Fibroblast of lung (primary cell): ENCODE results near the gene VWA5B1. TPM values are rescaled to one million over a fixed set of nuclear protein-coding genes. Genes with fewer than 3 reads are reported as not detected.
A peak's percentile ranks its signal among the peaks of the same experiment; 100 is the strongest.

Experiments used
- DNase-seq, 2 donors: peaks; one replicate each; pipeline versions ENCODE4 v3.0.0 to v3.0.0-alpha.2; 2010; ENCODE audit warnings: low read depth in 2 of 2
- H2AFZ ChIP-seq: 2 replicates; pipeline ENCODE4 v1.5.1; 2012; ENCODE audit warnings: low read length, control low read depth, inconsistent platforms
- H3K27ac ChIP-seq: 2 replicates; pipeline ENCODE4 v1.5.1; 2011; ENCODE audit warnings: low read length, control low read depth; ENCODE audit not compliant: insufficient read depth
- H3K27me3 ChIP-seq: 2 replicates; pipeline ENCODE4 v1.5.1; 2011; ENCODE audit warnings: mild to moderate bottlenecking, low read length; ENCODE audit not compliant: control insufficient read depth, insufficient read depth
- H3K36me3 ChIP-seq: 2 replicates; pipeline ENCODE4 v1.5.1; 2011; ENCODE audit warnings: low read length; ENCODE audit not compliant: control insufficient read depth, insufficient read depth
- H3K4me1 ChIP-seq: 2 replicates; pipeline ENCODE4 v1.5.1; 2011; ENCODE audit warnings: low read length; ENCODE audit not compliant: control insufficient read depth, insufficient read depth; ENCODE audit errors: extremely low read depth
- H3K4me2 ChIP-seq: 2 replicates; pipeline ENCODE4 v1.5.1; 2011; ENCODE audit warnings: low read length, control low read depth; ENCODE audit not compliant: insufficient read depth; ENCODE audit errors: extremely low read depth
- H3K4me3 ChIP-seq, 4 experiments: fragments of 200-600 bp in 1 of 4; sonication (generic) in 1 of 4; replicated peaks in 1 of 4; 2 replicates each; pipeline ENCODE4 v1.5.1; 2011 to 2016; ENCODE audit warnings: low read length in 4 of 4, low read depth in 3 of 4, mild to moderate bottlenecking in 3 of 4, control low read depth in 2 of 4, inconsistent platforms in 1 of 4, mixed read lengths in 1 of 4; ENCODE audit not compliant: insufficient read depth in 1 of 4; ENCODE audit errors: control extremely low read depth in 1 of 4
- H3K79me2 ChIP-seq: 2 replicates; pipeline ENCODE4 v1.5.1; 2012; ENCODE audit warnings: mild to moderate bottlenecking, low read length, inconsistent platforms; ENCODE audit not compliant: control insufficient read depth, insufficient read depth
- H3K9ac ChIP-seq: 2 replicates; pipeline ENCODE4 v1.5.1; 2011; ENCODE audit warnings: mild to moderate bottlenecking, low read length, control low read depth; ENCODE audit not compliant: insufficient read depth
- H3K9me3 ChIP-seq: 2 replicates; pipeline ENCODE4 v1.5.1; 2012; ENCODE audit warnings: low read depth, low read length; ENCODE audit not compliant: control insufficient read depth, insufficient read depth
- H4K20me1 ChIP-seq: 2 replicates; pipeline ENCODE4 v1.5.1; 2011; ENCODE audit warnings: low read length; ENCODE audit not compliant: control insufficient read depth, insufficient read depth; ENCODE audit errors: extremely low read depth
- EZH2 ChIP-seq: IDR thresholded peaks from 2 replicates; pipeline ENCODE4 v1.5.1; 2012; ENCODE audit warnings: low read length, control low read depth, mild to moderate bottlenecking; ENCODE audit errors: missing control alignments
- polyA plus RNA-seq, 2 donors: library from polyadenylated mRNA; depleted of rRNA in 1 of 2; stranded (reverse) in 1 of 2; unstranded in 1 of 2; fragments of >200 nt; gene quantifications; 2 replicates each; pipeline ENCODE4 v1.2.1, GENCODE V29; 2011 to 2012; ENCODE audit warnings: missing spikeins in 1 of 2
- total RNA-seq: library from RNA; depleted of rRNA; stranded (reverse); fragments of >200 nt; gene quantifications from 2 replicates; pipeline ENCODE4 v1.2.1, GENCODE V29; 2014
- TF ChIP-seq, protein P1 (sequence below), 2 donors: IDR thresholded peaks in 1 of 2; conservative IDR thresholded peaks in 1 of 2; 1 replicate in 1 of 2; 2 replicates in 1 of 2; pipeline ENCODE4 v1.5.1; 2011 to 2012; ENCODE audit warnings: low read length in 2 of 2, control low read depth in 1 of 2, inconsistent platforms in 1 of 2, low read depth in 1 of 2, mild to moderate bottlenecking in 1 of 2

Gene VWA5B1
- total and polyA plus RNA-seq, 2 donors (not counting 1 experiment from before 2014, with no cell fraction given), result not detected

GRCh38 chr1:20375563-20375962 is 84.9 kb downstream of the VWA5B1 start:
- Histone ChIP-seq H3K27me3 (peaks cover 13% of the 10 kb centered on the region), H3K4me2 (no peak overlapping the region), H3K9ac (no peak overlapping the region), H2AFZ (no peak overlapping the region), H3K79me2 (no peaks in the 10 kb centered on the region), H4K20me1 (no peaks in the 10 kb centered on the region), H3K9me3 (no peaks in the 10 kb centered on the region), H3K4me3 (no peak overlapping the region), H3K4me1 (peaks cover 10% of the 10 kb centered on the region), H3K36me3 (no peaks in the 10 kb centered on the region), H3K27ac (no peak overlapping the region)
- DNase-seq, result peak in 1 of 2 donors; percentile 72
- TF ChIP-seq, protein P1, sequence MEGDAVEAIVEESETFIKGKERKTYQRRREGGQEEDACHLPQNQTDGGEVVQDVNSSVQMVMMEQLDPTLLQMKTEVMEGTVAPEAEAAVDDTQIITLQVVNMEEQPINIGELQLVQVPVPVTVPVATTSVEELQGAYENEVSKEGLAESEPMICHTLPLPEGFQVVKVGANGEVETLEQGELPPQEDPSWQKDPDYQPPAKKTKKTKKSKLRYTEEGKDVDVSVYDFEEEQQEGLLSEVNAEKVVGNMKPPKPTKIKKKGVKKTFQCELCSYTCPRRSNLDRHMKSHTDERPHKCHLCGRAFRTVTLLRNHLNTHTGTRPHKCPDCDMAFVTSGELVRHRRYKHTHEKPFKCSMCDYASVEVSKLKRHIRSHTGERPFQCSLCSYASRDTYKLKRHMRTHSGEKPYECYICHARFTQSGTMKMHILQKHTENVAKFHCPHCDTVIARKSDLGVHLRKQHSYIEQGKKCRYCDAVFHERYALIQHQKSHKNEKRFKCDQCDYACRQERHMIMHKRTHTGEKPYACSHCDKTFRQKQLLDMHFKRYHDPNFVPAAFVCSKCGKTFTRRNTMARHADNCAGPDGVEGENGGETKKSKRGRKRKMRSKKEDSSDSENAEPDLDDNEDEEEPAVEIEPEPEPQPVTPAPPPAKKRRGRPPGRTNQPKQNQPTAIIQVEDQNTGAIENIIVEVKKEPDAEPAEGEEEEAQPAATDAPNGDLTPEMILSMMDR (conservative IDR thresholded peaks at IDR 0.05 in 1 of 2, IDR thresholded peaks at IDR 0.05 in 1 of 2; ENCODE audit: low read depth in 1 of 2, low read length in 2 of 2), result no peak
- TF ChIP-seq EZH2, result no peak

DNA sequence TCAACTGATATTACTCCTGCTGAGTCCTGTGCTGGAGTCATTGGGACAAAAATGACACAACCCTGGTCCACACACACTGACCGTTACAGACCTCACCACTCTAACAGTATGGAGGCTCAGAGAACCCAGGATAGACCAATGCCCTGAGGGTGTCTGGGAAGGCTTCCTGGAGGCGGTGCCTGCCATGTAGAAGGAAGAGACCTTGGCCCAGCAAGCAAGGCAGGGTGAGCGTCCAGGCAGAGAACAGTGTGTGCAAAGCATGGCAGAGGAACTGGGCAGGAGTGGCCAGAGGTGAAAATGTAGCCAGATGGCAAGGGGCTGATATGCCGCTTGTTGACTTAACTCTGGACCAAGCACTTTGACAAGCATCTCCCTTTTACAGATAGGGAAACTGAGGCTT is 85.5 kb downstream of the VWA5B1 start:
- no peak overlapping the region for H3K4me3 ChIP-seq
- no peak for DNase-seq
- no peaks in the 10 kb centered on the region for H3K36me3 ChIP-seq
- H3K79me2 ChIP-seq, result no peaks in the 10 kb centered on the region
- H3K4me2 ChIP-seq, result no peak overlapping the region
- H4K20me1 ChIP-seq, result no peaks in the 10 kb centered on the region
- peaks cover 16% of the 10 kb centered on the region for H3K4me1 ChIP-seq
- no peak for TF ChIP-seq EZH2
- TF ChIP-seq, protein P1 (conservative IDR thresholded peaks at IDR 0.05 in 1 of 2, IDR thresholded peaks at IDR 0.05 in 1 of 2; ENCODE audit: low read depth in 1 of 2, low read length in 2 of 2), result no peak
- peaks cover 11% of the 10 kb centered on the region for H3K27me3 ChIP-seq
- H3K27ac ChIP-seq, result no peak overlapping the region
- no peaks in the 10 kb centered on the region for H3K9me3 ChIP-seq
- H3K9ac ChIP-seq, result no peak overlapping the region
- no peak overlapping the region for H2AFZ ChIP-seq

DNA sequence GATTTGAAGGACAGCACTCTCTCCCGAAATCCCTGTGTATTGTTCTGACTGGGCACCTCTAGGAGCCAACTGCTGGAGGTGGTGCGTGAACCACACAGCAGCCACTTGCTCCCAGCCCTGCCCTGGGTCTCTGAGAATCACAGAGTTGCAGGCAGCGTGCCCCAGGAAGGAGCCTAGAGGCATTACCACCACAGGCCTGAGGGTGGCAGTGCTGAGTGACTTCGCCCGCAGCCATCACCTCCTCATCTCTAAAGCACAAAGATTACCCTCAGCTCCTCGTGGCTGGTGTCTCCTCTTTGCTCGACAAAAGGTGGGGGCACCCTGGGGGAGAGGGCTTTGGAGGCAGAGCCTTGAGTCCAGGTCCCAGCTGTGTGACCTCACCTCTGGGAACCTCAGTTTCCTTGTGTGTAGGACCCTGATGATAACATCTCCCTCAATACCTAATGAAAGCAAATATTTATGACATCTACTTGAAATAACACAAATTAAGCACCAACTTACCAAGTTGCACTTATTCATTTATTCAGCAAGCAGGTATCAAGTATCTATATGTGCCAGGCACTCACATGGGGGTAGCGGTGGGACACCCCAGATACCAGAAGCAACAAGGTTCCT is 86.3 kb downstream of the VWA5B1 start:
- DNase-seq, result peak in 1 of 2 donors; percentile 41
- peaks cover 11% of the 10 kb centered on the region for H3K27me3 ChIP-seq

More for the DNA sequence above, 86.3 kb downstream of the VWA5B1 start:
- no peaks in the 10 kb centered on the region for H3K79me2 ChIP-seq
- no peaks in the 10 kb centered on the region for H4K20me1 ChIP-seq
- H3K9me3 ChIP-seq, result no peaks in the 10 kb centered on the region
- no peaks in the 10 kb centered on the region for H3K36me3 ChIP-seq
- no peak overlapping the region for H3K9ac ChIP-seq
- H3K4me3 ChIP-seq, result no peak overlapping the region
- no peak overlapping the region for H3K4me2 ChIP-seq
- H3K27ac ChIP-seq, result no peak overlapping the region
- TF ChIP-seq, protein P1 (conservative IDR thresholded peaks at IDR 0.05 in 1 of 2, IDR thresholded peaks at IDR 0.05 in 1 of 2; ENCODE audit: low read depth in 1 of 2, low read length in 2 of 2), result peak; percentile 70 to 91
- no peak for TF ChIP-seq EZH2
- no peak overlapping the region for H2AFZ ChIP-seq
- H3K4me1 ChIP-seq, result peaks cover 17% of the 10 kb centered on the region
